Panc1 (cell line): Measurements from ENCODE around the gene CKS1B.

ENCODE experiments used
- CTCF ChIP-seq: fragments of 450-650 bp; IDR thresholded peaks from 2 replicates; pipeline ENCODE4 v1.5.1; 2017; ENCODE audit warnings: mild to moderate bottlenecking
- POLR2AphosphoS5 ChIP-seq: IDR thresholded peaks from 2 replicates; pipeline ENCODE4 v1.6.1; 2012; ENCODE audit warnings: mild to moderate bottlenecking, low read depth, low read length, moderate library complexity
- REST ChIP-seq, 2 experiments: IDR thresholded peaks; 2 replicates each; pipeline ENCODE4 v1.6.1; 2011 to 2012; ENCODE audit warnings: low read depth in 2 of 2, control low read depth in 1 of 2, low read length in 1 of 2, mild to moderate bottlenecking in 1 of 2, moderate library complexity in 1 of 2; ENCODE audit not compliant: insufficient read depth in 1 of 2
- SIN3A ChIP-seq: IDR thresholded peaks from 2 replicates; pipeline ENCODE4 v1.6.1; 2012; ENCODE audit warnings: low read depth, mild to moderate bottlenecking, low read length, moderate library complexity, borderline replicate concordance; ENCODE audit not compliant: insufficient read depth

- no peak for TF ChIP-seq CTCF
- no peak for TF ChIP-seq REST (IDR thresholded peaks at IDR 0.05; ENCODE audit: insufficient read depth in 1 of 2, low read depth in 2 of 2, low read length in 1 of 2)
- no peak for TF ChIP-seq POLR2AphosphoS5
- no peak for TF ChIP-seq SIN3A
These were observed 7.9 kb downstream of the CKS1B start for GRCh38 chr1:154982341-154982740.
